ENCODE results near the gene VPS13D. TPM values are rescaled to one million over a fixed set of nuclear protein-coding genes. Genes with fewer than 3 reads are reported as not detected.

VPS13D gene
- total and polyA plus RNA-seq, 2 donors (not counting 3 experiments of a cell fraction or from before 2014, with no cell fraction given) = 13.6 to 48.5 TPM

DNA sequence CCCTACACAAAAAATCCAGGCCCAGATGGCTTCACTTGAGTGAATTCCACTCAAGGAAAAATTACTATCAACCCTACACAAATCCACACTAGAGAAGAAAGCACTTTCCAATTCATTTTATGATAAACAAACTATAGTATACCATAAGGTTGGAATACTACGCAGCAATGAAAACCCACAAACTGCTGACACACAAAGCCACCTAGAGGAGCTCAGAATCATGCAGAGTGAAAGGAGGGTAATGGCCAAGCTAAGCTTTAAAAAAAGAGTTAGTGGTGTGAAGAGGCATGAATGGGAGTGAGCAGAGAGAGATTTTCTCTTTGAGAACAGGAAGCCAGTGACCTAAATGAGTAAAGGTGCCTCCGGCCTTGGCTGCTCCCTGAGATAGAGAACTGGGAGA lies 294.4 kb downstream of the VPS13D start:
- no peaks in the 10 kb centered on the region for H3K4me1 ChIP-seq (ENCODE audit: control insufficient read depth, extremely low read depth, insufficient read depth, low read length)
- TF ChIP-seq GATA2 (IDR thresholded peaks at IDR 0.05; ENCODE audit: insufficient read depth, insufficient read length, low read depth, low read length) = no peak
- TF ChIP-seq JUN (IDR thresholded peaks at IDR 0.05; ENCODE audit: borderline replicate concordance, insufficient read depth, insufficient read length, low read depth) = no peak
- TF ChIP-seq MYC (IDR thresholded peaks at IDR 0.05; ENCODE audit: low read depth, low read length) = no peak
- TF ChIP-seq CTCF (IDR thresholded peaks at IDR 0.05; ENCODE audit: extremely low read depth in 1 of 2, insufficient read depth in 1 of 2, low read depth in 1 of 2, low read length in 2 of 2) = no peak
- TF ChIP-seq POLR2AphosphoS5 (IDR thresholded peaks at IDR 0.05; ENCODE audit: insufficient read depth, low read depth, low read length) = no peak
- TF ChIP-seq FOS (IDR thresholded peaks at IDR 0.05; ENCODE audit: borderline replicate concordance, insufficient read depth, low read length) = no peak
- no peak for TF ChIP-seq MAX (IDR thresholded peaks at IDR 0.05; ENCODE audit: insufficient read depth, insufficient read length)
- TF ChIP-seq POLR2A (IDR thresholded peaks at IDR 0.05; ENCODE audit: low read depth, low read length) = no peak
- no peak for TF ChIP-seq EZH2 (IDR thresholded peaks at IDR 0.05; ENCODE audit: borderline replicate concordance, low read depth, low read length, severe bottlenecking)
- no peaks in the 10 kb centered on the region for H3K27me3 ChIP-seq (ENCODE audit: control insufficient read depth in 2 of 2, insufficient read depth in 2 of 2, low read length in 2 of 2)
- H3K4me2 ChIP-seq (ENCODE audit: insufficient read depth, low read length) = no peak overlapping the region
- intact Hi-C loops (cut with micrococcal nuclease) = no loop called here
- H3K79me2 ChIP-seq (ENCODE audit: control insufficient read depth, insufficient read depth, low read length) = no peaks in the 10 kb centered on the region
- DNase-seq (ENCODE audit: low read depth, low spot score) = no peak
- H3K9me3 ChIP-seq (replicated peaks; ENCODE audit: control insufficient read depth, insufficient read depth, low read length) = no peaks in the 10 kb centered on the region
- H3K4me3 ChIP-seq (replicated peaks in 1 of 3; ENCODE audit: insufficient read depth in 1 of 3, low read depth in 1 of 3, low read length in 3 of 3) = no peak overlapping the region
- no peaks in the 10 kb centered on the region for H3K36me3 ChIP-seq (ENCODE audit: control insufficient read depth in 2 of 2, extremely low read depth in 1 of 2, insufficient read depth in 2 of 2, low read length in 2 of 2)
- ChIA-PET POLR2A (no interaction called here), CTCF (interaction anchor here (1.3 kb wide), 1 partner anchor 16 kb away, joined by 3 read pairs; no protein-coding TSS in a partner anchor)
- FAIRE-seq = no peak
- H4K20me1 ChIP-seq (replicated peaks; ENCODE audit: control insufficient read depth, extremely low read depth, insufficient read depth, low read length) = no peaks in the 10 kb centered on the region
- no peaks in the 10 kb centered on the region for H3K9me1 ChIP-seq (replicated peaks; ENCODE audit: control insufficient read depth, extremely low read depth, insufficient read depth, low read length)
- no peak overlapping the region for H2AFZ ChIP-seq (ENCODE audit: low read depth, low read length)
- no peak overlapping the region for H3K27ac ChIP-seq (ENCODE audit: insufficient read depth, low read depth, low read length)
- H3K9ac ChIP-seq (replicated peaks; ENCODE audit: extremely low read depth, insufficient read depth, low read length) = no peak overlapping the region
- BruUV-seq (replicated peaks) = no TSS peak
- dilution Hi-C loops (cut with MboI; ENCODE audit: extremely low pct_ligation_motif_present, low sequenced_read_pairs) = no loop called here

All from endothelial cell of umbilical vein (primary cell).